Gastrocnemius medialis (tissue), 4 donors: ENCODE measurements around the gene ADCY7. TPM values are rescaled to one million over a fixed set of nuclear protein-coding genes. Genes with fewer than 3 reads are reported as not detected.

Source experiments
- ATAC-seq, 2 donors: fragments of 150-250 bp; one replicate each; pipeline ENCODE4 v1.9.1; 2016
- DNase-seq, 2 donors: peaks; one replicate each; pipeline ENCODE4 v3.0.0-alpha.2; 2019
- H3K27ac ChIP-seq, 4 donors: fragments of 200-600 bp; sonication (generic); 1 replicate in 1 of 4; 2 replicates in 3 of 4; pipeline ENCODE4 v1.5.1; 2016 to 2018; ENCODE audit warnings: mild to moderate bottlenecking in 2 of 4, moderate library complexity in 1 of 4
- H3K27me3 ChIP-seq, 3 donors: fragments of 200-600 bp; sonication (generic) in 2 of 3; 1 replicate in 1 of 3; 2 replicates in 2 of 3; pipeline versions ENCODE4 v1.5.1 to v1.6.0; 2016 to 2019; ENCODE audit warnings: mild to moderate bottlenecking in 1 of 3, moderate library complexity in 1 of 3
- H3K36me3 ChIP-seq, 2 donors: fragments of 200-600 bp; sonication (generic) in 1 of 2; one replicate each; pipeline ENCODE4 v1.5.1; 2017 to 2018
- H3K4me1 ChIP-seq, 2 donors: fragments of 200-600 bp; sonication (generic) in 1 of 2; one replicate each; pipeline ENCODE4 v1.5.1; 2016 to 2017; ENCODE audit warnings: mild to moderate bottlenecking in 2 of 2
- H3K4me3 ChIP-seq, 4 donors: fragments of 200-600 bp; sonication (generic) in 3 of 4; 1 replicate in 1 of 4; 2 replicates in 3 of 4; pipeline ENCODE4 v1.5.1; 2016 to 2019; ENCODE audit warnings: mild to moderate bottlenecking in 2 of 4
- H3K9me3 ChIP-seq, 3 donors: fragments of 200-600 bp; sonication (generic) in 2 of 3; 1 replicate in 1 of 3; 2 replicates in 2 of 3; pipeline ENCODE4 v1.5.1; 2016 to 2019
- POLR2A ChIP-seq, 2 donors: fragments of 450-650 bp; IDR thresholded peaks; one replicate each; pipeline ENCODE4 v1.6.1; 2017; ENCODE audit warnings: antibody characterized with exemption in 2 of 2, mild to moderate bottlenecking in 2 of 2, moderate library complexity in 2 of 2
- in situ Hi-C, 4 donors: fragments of 200-750 bp; cut with MboI; loops; one replicate each; pipeline versions ENCODE4 v1.15.0 to v1.8.0; 2017; ENCODE audit warnings: low sequenced_read_pairs in 4 of 4
- intact Hi-C: fragments of 100-400 bp; cut with DNase I; formaldehyde crosslinking; loops from one replicate; pipeline ENCODE4 v1.15.1; 2023; ENCODE audit warnings: low total_unique reads
- total RNA-seq, 4 donors: library from RNA; depleted of rRNA; stranded (reverse); fragments of >200 nt; gene quantifications; one replicate each; pipeline versions ENCODE4 v1.1.0 to v1.2.3, GENCODE V29; 2016
- TF ChIP-seq, protein P1 (sequence below), 5 experiments: fragments of 450-650 bp in 3 of 5; fragments of 200-600 bp in 2 of 5; sonication (generic) in 2 of 5; IDR thresholded peaks in 4 of 5; conservative IDR thresholded peaks in 1 of 5; 1 replicate in 4 of 5; 2 replicates in 1 of 5; pipeline ENCODE4 v1.5.1; 2016 to 2019; ENCODE audit warnings: antibody characterized with exemption in 5 of 5, mild to moderate bottlenecking in 3 of 5, moderate library complexity in 3 of 5

Gene ADCY7
- total RNA-seq, 4 donors from 2014 or later, result 0.90 to 7.3 (median 2.6) TPM

DNA sequence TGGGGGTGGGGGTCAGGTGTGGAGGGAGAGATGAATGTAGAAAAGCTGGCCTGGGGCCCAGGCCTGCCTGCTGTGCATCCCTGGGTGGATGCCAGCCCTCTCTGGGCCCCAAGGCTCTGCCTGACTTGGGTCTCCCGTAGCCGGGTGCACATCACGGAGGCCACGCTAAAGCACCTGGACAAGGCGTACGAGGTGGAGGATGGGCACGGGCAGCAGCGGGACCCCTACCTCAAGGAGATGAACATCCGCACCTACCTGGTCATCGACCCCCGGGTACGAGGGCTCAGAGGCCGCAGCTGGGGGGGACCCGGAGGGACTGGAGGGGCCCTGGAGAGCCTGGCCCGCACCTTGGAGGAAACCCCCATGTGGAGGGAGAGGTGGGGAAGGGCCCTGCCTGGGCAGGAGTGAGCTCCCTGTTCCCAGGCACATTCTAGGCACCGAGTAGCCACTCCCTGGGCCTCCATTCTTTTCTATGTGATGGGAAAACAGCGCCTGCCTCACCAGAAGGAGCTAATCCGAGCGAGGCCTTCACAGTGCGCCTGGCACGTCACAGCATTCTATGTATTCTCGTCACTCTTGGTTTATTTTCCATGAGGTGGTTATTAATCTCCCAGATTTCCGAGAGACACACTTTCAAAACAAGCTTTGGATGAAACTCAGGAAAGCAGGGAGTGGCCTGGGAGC, 34.7 kb downstream of the ADCY7 start:
- no peak for DNase-seq
- H3K27me3 ChIP-seq, result no peaks in the 10 kb centered on the region
- no peaks in the 10 kb centered on the region for H3K4me1 ChIP-seq
- H3K4me3 ChIP-seq, result no peak overlapping the region
- H3K27ac ChIP-seq, result no peak overlapping the region
- H3K9me3 ChIP-seq, result no peaks in the 10 kb centered on the region
- H3K36me3 ChIP-seq, result no peaks in the 10 kb centered on the region
- ATAC-seq, result no peak
- in situ Hi-C loops, result no loop called here
- TF ChIP-seq, protein P1, sequence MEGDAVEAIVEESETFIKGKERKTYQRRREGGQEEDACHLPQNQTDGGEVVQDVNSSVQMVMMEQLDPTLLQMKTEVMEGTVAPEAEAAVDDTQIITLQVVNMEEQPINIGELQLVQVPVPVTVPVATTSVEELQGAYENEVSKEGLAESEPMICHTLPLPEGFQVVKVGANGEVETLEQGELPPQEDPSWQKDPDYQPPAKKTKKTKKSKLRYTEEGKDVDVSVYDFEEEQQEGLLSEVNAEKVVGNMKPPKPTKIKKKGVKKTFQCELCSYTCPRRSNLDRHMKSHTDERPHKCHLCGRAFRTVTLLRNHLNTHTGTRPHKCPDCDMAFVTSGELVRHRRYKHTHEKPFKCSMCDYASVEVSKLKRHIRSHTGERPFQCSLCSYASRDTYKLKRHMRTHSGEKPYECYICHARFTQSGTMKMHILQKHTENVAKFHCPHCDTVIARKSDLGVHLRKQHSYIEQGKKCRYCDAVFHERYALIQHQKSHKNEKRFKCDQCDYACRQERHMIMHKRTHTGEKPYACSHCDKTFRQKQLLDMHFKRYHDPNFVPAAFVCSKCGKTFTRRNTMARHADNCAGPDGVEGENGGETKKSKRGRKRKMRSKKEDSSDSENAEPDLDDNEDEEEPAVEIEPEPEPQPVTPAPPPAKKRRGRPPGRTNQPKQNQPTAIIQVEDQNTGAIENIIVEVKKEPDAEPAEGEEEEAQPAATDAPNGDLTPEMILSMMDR (IDR thresholded peaks at IDR 0.05 in 4 of 5, conservative IDR thresholded peaks at IDR 0.05 in 1 of 5), result no peak
- no peak for TF ChIP-seq POLR2A (IDR thresholded peaks at IDR 0.05)
- intact Hi-C loops, result no loop called here

DNA sequence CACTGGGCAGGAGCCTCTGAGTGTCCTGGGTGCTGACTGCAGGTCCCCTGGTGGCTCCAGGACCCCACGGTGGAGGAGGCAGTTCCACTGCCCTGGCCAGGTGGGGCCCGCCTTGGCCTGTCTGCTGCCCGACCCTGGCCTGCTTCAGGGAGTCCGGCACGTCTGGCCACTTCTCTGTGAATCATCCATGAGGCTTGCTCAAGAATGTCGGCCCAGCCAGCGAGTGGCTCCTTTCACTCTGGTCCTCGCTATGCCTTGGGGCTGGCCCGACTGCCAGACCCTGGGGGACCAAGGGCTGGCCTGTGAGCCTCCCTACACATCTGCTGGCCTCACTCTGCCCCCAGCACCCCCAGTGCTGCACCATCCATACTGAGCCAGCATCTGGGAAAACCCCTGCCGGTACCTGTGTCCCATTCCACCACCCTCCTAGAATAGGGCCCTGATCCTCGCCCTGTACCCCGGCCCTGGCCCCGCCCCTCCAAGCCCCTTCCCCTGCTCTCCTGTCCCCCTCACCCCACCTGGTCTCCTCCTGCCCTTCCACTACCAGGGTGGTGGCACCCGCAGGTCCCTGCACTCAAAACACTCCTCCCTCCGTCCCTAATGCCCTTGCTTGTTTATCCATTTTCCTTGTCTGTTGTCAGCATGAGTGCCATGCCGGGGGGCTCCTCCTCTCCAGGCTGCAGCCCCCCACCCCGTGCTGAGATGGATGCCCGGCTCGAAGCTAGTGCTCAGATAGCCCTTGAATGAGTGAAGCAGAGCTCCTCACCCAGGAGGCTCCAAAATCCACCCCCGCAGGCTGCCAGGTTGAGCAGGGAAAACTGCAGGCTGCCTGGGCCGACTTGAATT, 35.5 kb downstream of the ADCY7 start:
- intact Hi-C loops (no loop called here), in situ Hi-C loops (no loop called here)
- no peak overlapping the region for H3K4me3 ChIP-seq
- H3K27ac ChIP-seq, result no peak overlapping the region
- peak in 1 of 2 donors; percentile 12 for DNase-seq
- H3K9me3 ChIP-seq, result no peaks in the 10 kb centered on the region
- no peaks in the 10 kb centered on the region for H3K36me3 ChIP-seq
- TF ChIP-seq, protein P1 (IDR thresholded peaks at IDR 0.05 in 4 of 5, conservative IDR thresholded peaks at IDR 0.05 in 1 of 5), result no peak
- no peak for TF ChIP-seq POLR2A (IDR thresholded peaks at IDR 0.05)
- no peak for ATAC-seq
- no peaks in the 10 kb centered on the region for H3K4me1 ChIP-seq
- H3K27me3 ChIP-seq, result no peaks in the 10 kb centered on the region

DNA sequence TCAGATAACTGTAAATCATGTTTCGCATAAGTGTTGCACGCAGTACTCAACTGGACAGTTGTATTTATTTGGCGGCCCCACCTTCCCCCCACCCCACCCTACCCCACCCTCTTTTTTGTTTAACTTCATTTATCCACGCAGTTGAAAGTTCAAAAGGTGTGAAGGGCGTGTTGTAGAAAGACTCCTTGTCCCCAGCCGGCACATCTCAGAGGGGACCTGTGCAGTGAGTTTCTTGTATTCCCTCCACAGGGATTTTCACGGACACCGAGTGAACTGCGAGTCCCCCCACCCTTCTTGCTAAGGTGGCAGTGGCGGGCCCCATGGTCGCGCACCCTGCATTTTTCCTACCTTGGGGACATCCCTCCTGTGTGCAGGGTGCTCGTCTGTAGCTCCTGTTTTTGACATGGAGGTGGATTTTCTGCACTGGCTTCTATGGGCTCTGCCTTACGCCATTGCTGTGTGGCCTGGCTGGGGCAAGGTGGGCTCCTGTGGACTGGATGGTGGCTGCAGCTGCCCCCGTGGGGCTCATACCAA, 36.2 kb downstream of the ADCY7 start:
- DNase-seq, result peak in 1 of 2 donors; percentile 6
- no peak for TF ChIP-seq POLR2A (IDR thresholded peaks at IDR 0.05)
- TF ChIP-seq, protein P1 (IDR thresholded peaks at IDR 0.05 in 4 of 5, conservative IDR thresholded peaks at IDR 0.05 in 1 of 5), result no peak

DNA sequence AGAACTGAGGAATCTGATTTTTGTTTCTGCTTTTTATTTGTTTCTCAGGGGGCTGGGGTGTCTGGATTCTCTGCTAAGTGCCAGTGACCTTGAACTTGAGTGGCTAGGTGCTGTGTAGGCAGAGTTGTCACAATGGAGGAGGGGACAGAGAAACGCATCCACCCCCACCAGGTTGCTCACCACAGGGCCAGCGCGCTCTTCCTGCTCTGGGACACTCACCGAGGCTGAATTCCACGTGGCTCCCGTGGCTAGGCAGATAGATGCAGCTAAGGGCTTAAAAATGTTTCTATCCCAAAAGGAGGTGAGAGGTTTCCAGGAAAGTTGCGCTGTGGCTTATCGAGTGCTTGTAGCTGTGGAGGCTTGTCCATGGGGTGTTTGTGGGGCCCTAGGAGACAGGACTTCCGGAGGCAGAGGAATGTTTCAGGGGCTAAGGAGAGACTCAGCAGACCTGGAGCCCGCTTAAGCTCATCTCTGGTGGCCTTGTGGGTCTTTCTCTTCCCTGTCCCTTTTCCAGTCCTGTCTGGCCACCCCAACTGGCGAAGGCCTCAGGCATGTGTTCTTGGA, 36.8 kb downstream of the ADCY7 start:
- H3K36me3 ChIP-seq, result no peaks in the 10 kb centered on the region
- ATAC-seq, result no peak
- no peak overlapping the region for H3K27ac ChIP-seq
- no peaks in the 10 kb centered on the region for H3K27me3 ChIP-seq
- intact Hi-C loops, result no loop called here
- H3K4me1 ChIP-seq, result no peaks in the 10 kb centered on the region
- in situ Hi-C loops, result no loop called here
- TF ChIP-seq, protein P1 (IDR thresholded peaks at IDR 0.05 in 4 of 5, conservative IDR thresholded peaks at IDR 0.05 in 1 of 5), result no peak
- no peak for TF ChIP-seq POLR2A (IDR thresholded peaks at IDR 0.05)
- no peaks in the 10 kb centered on the region for H3K9me3 ChIP-seq
- no peak overlapping the region for H3K4me3 ChIP-seq
- DNase-seq, result no peak

More for the DNA sequence above, 36.2 kb downstream of the ADCY7 start:
- Histone ChIP-seq H3K4me3 (no peak overlapping the region), H3K4me1 (no peaks in the 10 kb centered on the region), H3K27ac (no peak overlapping the region), H3K9me3 (no peaks in the 10 kb centered on the region), H3K27me3 (no peaks in the 10 kb centered on the region), H3K36me3 (no peaks in the 10 kb centered on the region)
- ATAC-seq, result no peak
- intact Hi-C loops (no loop called here), in situ Hi-C loops (no loop called here)
